Skeletal muscle cell (primary cell): ENCODE data around the gene MCF2L2.

Experiments used
- DNase-seq: peaks from one replicate; pipeline ENCODE4 v3.0.0-alpha.2; 2010; ENCODE audit warnings: low read depth
- H3K4me3 ChIP-seq: 2 replicates; pipeline ENCODE4 v1.5.1; 2011; ENCODE audit warnings: low read depth, mild to moderate bottlenecking, control low read depth, low read length, moderate library complexity

Gene MCF2L2

DNA sequence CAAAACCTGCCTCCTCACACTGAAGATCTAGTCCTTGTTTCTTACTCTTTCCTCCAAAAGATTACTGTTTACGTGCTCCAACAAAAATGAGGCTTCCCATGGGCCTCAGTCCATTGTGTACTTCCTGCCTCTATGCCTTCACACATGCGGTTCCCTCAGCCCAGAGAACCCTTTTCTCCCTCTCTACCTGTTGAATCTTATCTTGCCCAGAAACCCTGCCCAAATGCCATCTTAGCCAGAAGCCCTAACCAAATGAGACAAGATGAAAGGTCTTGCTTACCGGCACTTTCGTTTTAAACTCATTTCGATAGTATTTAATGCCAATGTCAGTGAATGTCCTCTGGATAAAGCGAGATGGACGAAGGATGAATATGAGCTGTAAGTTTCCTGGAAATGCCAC is 89.9 kb downstream of the MCF2L2 start:
- no peak for DNase-seq
- no peak overlapping the region for H3K4me3 ChIP-seq

DNA sequence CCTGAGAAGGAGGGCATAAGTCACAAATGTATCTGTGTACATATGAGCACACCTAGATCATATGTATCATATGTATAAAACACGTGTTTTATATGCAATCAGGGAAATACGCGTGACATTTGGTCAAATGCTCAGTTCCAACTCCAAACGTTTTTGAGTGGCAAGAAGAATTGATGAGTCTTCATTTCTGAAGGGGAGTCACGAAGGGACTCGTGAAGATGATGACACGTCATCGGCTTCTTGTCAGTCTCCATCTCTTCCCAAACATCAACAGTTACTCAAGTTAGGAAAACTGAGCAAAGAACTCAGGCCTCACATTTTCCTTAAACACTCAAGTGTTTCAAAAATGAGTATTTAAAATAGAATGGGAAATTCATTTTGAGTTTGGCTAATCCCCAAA is 95.9 kb downstream of the MCF2L2 start:
- no peak overlapping the region for H3K4me3 ChIP-seq
- no peak for DNase-seq

DNA sequence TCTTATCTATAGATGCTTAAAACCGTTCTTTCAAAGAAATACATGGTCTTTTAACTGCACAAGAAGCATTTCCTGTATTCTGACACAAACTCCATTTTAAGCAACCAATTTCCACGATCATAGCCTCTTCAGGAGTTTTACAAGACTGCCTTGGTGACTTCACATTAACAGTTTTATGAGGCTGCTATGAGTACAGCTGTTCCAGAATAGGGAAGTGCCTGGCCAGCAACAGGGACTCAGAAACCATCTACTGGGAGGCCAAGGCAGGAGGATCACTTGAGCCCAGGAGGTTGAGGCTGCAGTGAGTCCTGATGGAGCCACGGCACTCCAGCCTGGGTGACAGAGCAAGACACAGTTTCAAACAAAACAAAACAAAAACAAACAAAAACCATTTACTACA is 96.9 kb downstream of the MCF2L2 start:
- DNase-seq = no peak
- no peak overlapping the region for H3K4me3 ChIP-seq

DNA sequence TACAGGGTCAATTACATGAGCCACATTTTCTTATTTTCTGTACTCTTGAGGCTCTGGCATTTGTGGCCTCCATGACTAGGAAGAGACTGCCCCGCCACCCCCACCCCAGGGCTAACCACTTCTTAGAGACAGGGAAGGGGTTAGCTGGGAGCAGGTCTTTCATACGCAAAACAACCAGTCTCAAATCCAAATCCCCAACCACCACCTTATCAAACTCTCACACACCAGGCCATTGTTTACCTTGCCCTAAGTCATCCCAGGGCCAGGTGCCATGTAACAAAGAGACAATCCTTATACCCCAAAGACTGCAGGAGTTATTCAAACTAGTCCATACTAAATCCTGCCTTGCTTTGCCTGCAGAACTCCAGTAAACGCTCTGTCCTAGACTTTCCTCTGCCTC is 97.5 kb downstream of the MCF2L2 start:
- H3K4me3 ChIP-seq = no peak overlapping the region
- no peak for DNase-seq

DNA sequence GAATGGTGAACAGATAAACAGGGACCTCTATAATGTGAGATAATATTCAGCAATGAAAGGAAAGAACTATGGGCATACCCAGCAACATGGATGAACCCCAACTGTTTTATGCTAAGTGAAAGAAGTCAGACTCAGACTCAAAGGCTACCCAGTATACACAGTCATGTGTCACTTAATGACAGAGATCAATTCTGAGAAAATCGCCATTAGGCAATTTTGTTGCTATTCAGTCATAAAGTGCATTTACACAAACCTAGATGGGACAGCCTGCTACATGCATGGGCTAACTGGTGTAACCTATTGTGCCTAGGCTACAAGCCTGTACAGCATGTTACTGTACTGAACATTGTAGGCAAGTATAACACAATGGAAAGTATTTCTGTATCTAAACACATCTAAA is 98.9 kb downstream of the MCF2L2 start:
- H3K4me3 ChIP-seq = no peak overlapping the region
- DNase-seq = no peak

DNA sequence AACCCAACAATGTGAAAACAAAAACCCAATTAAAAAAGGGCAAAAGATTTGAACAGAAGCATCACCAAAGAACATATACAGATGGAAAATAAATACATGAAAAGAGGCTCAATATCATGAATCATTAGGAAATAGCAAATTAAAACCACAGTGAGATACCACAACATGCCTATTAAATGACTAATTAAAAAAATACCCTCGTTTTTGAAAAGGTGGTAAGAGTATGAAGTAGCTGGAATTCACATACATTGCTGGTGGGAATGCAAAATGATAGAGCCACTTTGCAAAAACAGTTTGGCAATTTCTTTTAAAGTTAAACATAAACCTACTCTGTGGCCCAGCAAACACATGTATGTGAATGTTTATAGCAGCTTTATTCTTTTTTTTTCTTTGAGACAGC is 99.6 kb downstream of the MCF2L2 start:
- DNase-seq = no peak
- H3K4me3 ChIP-seq = no peak overlapping the region

DNA sequence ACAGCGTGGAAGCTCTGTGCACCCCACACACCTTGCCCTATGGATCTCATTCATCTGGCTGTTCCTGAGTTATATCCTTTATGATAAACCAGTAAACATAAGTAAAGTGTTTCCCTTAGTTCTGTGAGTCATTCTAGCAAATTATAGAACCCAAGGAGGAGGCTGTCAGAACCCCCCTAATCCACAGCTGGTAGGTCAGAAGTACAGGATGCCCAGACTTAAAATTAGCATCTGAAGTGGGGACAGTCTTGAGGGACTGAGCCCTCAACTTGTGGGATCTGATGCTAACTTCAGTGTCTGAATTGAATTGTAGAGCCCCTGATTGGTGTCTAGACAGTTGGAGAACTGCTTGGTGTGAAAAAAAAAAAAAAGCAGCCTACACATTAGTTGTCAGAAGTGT is 100.3 kb downstream of the MCF2L2 start:
- H3K4me3 ChIP-seq = no peak overlapping the region
- no peak for DNase-seq

DNA sequence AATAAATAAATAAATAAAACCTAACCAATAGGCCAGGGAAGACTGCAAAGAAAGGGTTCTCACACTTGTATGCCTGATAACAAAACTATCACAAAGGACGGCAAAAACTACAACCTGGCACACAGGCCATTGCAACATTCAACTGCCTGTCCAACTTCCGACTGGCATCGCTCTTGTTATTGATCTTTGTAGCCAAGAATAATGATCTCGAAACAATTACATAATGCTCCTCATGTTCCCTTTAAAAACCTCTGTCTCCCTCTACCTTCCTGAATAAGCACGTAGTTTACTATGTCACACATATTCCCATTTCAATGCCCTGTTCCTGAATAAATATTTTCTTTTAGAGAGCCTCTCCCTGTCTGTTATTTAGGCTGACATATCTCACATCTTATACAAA is 101.1 kb downstream of the MCF2L2 start:
- DNase-seq = no peak
- H3K4me3 ChIP-seq = no peak overlapping the region

DNA sequence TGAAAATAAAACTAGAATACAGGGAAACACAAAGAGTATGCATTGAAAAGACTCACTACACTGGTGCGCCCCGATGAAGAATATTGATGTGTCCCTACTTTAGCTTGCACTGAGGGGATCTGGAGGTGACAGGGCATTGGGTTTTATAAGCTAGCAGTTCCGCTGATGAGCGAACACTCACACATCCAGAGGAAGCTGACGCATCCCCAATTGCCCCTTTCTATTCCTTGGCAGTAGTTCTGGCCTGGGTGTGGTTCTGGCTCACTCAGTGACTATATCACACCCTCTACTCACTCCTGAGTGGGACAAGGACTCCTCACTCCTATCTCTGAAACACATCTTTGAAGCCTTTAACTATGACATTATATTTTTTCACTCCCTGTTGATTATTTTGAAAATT is 104.3 kb downstream of the MCF2L2 start:
- DNase-seq = no peak
- no peak overlapping the region for H3K4me3 ChIP-seq

DNA sequence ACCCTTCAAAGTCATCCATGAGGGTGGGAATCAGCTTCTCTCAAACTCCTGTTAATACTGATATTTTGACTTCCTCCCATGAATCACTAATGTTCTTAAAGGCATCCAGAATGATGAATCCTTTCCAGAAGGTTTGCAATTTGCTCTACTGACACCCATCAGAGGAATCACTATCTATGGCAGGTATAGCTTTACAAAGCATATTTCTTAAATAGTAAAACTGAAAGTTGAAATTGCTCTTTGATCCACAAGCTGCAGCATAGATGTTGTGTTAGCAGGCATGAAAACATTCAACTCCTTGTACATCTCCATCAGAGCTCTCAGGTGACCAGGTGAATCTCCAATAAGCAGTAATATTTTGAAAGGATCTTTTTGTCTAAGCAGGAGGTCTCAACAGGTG is 109.0 kb downstream of the MCF2L2 start:
- H3K4me3 ChIP-seq = no peak overlapping the region
- DNase-seq = no peak

DNA sequence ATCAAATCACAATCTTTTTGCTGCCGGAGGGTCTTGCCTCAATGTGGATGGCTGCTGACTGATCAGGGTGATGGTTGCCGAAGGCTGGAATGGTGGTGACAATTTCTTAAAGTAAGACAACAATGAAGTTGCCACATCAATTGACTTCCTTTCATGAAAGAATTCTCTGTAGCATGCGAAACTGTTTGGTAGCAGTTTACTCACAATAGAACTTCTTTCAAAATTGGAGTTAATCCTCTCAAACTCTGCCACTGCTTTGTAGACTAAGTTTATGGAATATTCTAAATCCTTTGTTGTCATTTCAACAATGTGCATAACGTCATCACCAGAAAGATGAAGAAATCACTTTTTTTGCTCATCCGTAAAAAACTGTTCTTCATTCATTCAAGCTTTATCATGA is 109.5 kb downstream of the MCF2L2 start:
- no peak for DNase-seq
- no peak overlapping the region for H3K4me3 ChIP-seq

DNA sequence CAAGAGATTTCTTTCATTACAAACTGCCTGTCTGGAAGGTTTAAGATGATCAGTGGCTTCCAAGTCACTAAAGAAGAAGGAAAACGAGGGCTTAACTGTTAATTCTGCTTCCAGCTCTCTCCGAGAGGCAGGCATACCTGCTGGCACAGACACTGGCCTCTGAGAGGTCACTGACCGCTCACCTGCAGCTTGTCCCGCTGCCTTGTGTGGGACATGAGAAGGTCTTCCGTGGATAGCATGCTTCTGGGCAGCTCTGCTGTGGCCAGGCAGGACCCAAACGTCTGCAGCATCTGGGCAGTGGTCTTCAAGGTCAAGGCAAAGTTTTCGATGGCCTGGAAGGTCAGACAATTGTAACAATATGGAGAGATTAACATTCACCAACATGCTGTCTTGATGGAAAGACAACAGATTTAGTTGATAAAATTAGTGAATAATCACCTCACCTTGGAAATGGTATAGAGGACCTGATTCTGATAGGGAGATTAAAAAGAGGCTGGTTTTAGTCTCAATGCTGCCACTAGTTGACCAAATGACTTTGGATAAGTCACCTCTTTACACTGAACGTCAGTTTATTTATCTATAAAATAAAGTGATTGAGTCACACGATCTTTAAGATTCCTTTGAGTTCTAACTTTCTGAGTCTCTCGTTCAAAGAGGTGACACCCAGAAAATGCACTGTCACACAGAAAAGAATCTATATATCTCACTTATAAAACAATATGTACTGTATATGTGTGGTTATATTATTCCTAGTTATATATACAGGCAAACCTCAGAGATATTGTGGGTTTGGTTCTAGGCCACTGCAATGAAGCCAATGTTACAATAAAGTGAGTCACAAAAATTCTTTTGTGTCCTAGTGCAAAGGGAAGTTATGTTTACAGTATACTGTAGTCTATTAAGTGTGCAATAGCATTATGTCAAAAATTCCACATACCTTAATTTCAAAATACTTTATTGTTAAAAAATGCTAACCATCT is 110.2 kb downstream of the MCF2L2 start:
- DNase-seq = no peak
- H3K4me3 ChIP-seq = no peak overlapping the region

DNA sequence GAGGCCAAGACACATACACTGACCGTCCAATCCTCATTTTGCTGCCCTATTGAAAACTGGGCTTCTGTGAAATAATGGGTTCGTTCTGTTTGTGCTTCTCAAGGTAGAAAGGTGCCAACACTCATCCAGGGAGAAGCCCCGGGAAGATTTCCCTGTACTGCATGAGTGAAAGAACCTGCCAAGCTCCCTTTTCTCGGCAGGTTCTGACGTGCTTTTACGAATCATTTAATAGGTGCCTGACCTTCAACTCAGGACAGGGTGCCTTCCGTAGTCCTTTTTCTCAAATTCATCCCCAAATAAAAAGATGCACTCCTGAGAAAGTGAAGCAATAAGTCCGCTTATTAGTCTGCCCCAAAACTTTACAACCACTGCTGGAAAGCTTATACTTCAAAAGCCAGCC is 111.1 kb downstream of the MCF2L2 start:
- no peak overlapping the region for H3K4me3 ChIP-seq
- DNase-seq = no peak

DNA sequence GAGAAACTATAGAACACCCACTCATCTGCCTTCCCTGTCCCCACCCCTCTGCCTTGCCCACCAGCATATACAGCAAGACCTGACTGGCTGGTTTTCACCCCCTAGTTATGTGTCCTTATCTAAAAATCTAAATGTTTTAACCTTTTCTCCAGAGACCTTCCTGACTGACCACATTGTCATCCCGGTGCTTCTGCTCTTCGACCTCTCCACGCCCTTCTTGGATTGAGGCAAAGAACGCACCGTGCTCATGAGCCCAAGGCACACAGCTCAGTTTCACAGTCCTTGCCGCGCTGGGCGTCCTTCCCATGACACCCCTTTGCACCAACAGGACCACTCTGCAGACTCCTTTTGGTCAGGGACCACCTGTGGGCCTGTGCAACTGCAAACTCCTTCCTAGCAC is 112.7 kb downstream of the MCF2L2 start:
- H3K4me3 ChIP-seq = no peak overlapping the region
- no peak for DNase-seq

DNA sequence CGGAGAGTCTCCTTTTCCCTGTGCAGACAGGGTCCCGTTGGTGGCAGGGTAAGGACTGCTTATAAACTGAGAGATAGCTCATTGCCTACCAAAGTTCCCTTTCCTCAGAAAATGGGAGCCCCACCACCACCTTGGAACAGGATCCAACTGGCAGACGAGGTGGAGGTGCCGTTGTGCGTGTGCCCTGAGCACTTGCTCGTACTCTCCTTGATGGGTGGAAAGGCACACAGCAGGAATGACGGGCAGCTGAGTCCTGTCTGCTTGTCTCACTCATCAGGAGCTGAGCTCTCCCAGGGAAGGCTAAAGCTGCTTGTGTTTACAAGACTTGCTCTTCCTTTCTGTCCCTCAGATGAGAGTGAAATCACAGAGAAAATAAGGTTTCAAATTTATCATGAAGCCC is 114.7 kb downstream of the MCF2L2 start:
- DNase-seq = no peak
- no peak overlapping the region for H3K4me3 ChIP-seq

DNA sequence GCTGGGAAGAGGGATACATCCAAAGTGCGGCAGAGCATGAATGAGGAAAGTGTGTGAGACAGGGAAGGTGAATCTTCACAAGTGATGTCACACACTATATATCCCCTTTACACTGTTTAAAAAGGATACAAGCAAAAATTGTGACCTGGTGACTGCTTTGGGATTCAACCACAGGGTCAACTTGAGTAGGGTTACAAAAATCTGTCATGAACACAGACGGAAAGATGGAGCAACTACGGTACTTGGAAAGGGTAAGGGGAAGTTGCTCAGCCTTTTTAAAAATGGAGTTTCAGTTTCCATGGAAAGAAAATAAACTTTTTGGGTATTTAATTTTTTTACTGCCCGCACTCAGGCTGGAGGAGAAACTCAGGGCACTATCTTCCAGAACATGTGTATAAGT is 115.1 kb downstream of the MCF2L2 start:
- H3K4me3 ChIP-seq = no peak overlapping the region
- DNase-seq = no peak

DNA sequence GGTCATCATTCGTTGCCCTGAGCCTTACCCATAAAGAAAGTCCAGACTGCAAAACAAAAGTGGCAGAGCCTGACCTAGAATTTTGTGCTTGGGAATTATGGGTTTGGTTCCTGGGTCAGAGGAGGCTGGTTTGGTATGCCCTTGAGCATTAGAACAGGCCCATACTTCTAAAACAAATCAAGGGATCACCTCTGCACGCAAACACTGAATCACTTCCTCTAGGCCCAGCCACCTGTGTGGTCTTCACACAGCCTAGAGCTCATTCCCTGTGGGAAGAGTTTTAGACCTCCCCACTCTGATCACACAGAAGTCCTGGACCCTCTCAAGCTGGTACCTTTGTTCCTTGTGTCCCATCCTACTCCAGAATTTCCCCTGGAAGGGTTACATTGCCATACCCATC is 116.0 kb downstream of the MCF2L2 start:
- no peak overlapping the region for H3K4me3 ChIP-seq
- no peak for DNase-seq

DNA sequence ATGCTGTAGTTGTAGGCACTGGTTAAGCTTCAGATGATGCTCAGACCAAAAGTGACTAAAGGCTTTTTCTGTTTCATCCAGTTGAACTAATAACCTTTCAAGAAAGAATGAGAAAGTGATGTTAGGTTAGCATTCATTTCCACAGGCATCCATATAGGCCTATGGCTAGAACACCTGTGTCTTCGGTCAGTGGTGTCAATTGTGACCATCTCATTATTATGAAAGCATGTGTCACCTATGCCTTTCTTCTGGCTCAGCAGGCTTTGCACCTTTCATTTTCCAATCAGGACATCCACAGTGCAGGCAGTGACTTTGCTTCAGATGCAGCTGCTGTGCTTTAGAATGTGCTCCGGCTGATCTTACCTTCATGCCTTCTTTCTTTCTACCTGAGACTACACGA is 117.5 kb downstream of the MCF2L2 start:
- no peak for DNase-seq
- H3K4me3 ChIP-seq = no peak overlapping the region

DNA sequence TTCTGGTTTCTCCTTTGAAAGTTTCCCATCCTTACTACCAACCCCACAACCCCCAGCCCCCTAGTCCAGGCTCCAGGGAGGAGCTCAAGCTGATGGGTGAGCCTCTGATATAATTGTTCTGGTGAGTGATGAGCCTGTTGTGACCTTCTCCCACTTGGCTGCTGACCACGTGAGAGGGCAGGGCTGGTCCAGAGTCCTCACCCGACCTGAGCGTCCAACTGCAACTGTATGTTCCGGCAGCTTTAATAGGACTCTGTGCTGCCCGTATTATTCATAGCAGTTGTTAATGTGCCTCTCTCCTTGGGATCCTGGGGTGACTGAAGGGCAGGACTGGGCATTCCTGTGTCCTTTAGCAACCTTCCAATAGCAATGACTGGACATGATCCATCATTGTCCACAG is 119.1 kb downstream of the MCF2L2 start:
- H3K4me3 ChIP-seq = no peak overlapping the region
- no peak for DNase-seq

DNA sequence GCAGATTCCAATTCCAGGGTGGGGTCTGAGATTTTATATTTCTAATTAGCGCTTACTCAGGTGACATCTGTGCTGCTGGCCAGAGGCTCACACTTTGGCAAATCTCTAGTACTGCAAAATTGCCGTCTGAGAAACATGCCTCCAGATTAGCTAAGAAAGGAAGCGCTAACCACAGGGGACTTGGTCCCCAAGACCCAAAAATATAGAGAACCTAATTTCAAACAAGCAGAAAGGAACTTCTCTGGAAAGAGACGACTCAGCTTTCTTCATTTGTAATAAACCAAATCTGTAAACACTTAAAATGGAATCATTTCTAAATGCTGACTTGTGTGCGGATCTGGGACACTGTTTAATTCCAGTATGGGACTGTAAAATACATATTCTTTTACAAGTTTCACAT is 119.7 kb downstream of the MCF2L2 start:
- no peak for DNase-seq
- H3K4me3 ChIP-seq = no peak overlapping the region

DNA sequence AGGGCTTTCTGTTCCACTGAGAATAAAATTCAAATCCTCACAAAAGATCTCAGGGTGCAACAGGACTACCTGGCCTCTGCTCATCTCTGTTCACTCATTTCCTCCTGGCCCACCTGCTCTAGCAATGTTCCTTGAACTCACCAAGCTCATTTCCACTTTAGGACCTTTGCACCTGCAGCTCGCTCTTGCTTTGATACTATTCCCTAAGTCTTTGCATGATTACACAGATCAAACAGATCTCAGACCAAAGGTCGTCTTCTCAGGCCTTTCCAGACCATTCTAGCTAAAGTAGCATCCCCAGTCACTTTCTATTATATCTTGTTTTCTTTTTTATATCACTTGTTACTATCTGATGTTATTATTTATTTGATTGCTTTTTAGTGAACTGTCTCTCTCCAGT is 120.7 kb downstream of the MCF2L2 start:
- no peak for DNase-seq
- no peak overlapping the region for H3K4me3 ChIP-seq
